Motor neuron (in vitro differentiated cells): ENCODE results near the gene C2. TPM values are rescaled to one million over a fixed set of nuclear protein-coding genes. Genes with fewer than 3 reads are reported as not detected.
"Not testable (repeated sequence)": the region's sequence is repeated elsewhere in the genome, so short reads cannot be mapped to it uniquely, and the experiment has no call there.

Experiments
- ATAC-seq, 8 experiments: fragments of 200-7000 bp; cut with Tn5 transposase; replicated peaks in 6 of 8; 2 replicates each; pipeline ENCODE4 v1.8.0; 2021; ENCODE audit warnings: mild to moderate bottlenecking in 8 of 8, moderate library complexity in 8 of 8
- H3K27ac ChIP-seq, 2 donors: fragments of 250-450 bp; sonication (Bioruptor Pico); 2 replicates each; pipeline ENCODE4 v1.9.0; 2021; ENCODE audit warnings: antibody characterized with exemption in 2 of 2, mild to moderate bottlenecking in 2 of 2, moderate library complexity in 1 of 2
- H3K4me1 ChIP-seq, 2 donors: fragments of 250-450 bp; sonication (Bioruptor Pico); replicated peaks in 1 of 2; 2 replicates each; pipeline ENCODE4 v1.6.1; 2021; ENCODE audit warnings: antibody characterized with exemption in 2 of 2, mild to moderate bottlenecking in 2 of 2, moderate library complexity in 1 of 2
- H3K4me3 ChIP-seq, 5 donors: fragments of 250-450 bp; sonication (Bioruptor Pico); 2 replicates each; pipeline ENCODE4 v1.9.0; 2021; ENCODE audit warnings: antibody characterized with exemption in 5 of 5, mild to moderate bottlenecking in 5 of 5, moderate library complexity in 4 of 5
- WGBS, 10 experiments: fragments of 450-650 bp; shearing (Covaris generic); methylation state at CpG; one replicate each; pipeline ENCODE4 v1.0.0; 2022; 5-methylcytosine and 5-hydroxymethylcytosine counted together
- in situ Hi-C, 9 experiments: fragments of 400-800 bp; cut with MboI; loops; one replicate each; pipeline ENCODE4 v1.15.0; 2021; ENCODE audit warnings: low sequenced_read_pairs in 9 of 9, low pct_unique_long_range_greater_than_20kb in 2 of 9; ENCODE audit not compliant: unreplicated experiment in 9 of 9
- total RNA-seq, 8 experiments: library from RNA; unstranded; fragments of 300-600 nt; gene quantifications; 2 replicates each; pipeline versions ENCODE4 v1.2.3 to v1.2.4, GENCODE V29; 2022

Gene C2
- total RNA-seq, 8 experiments from 2014 or later = 0.67 to 55.1 (median 1.8) TPM

DNA sequence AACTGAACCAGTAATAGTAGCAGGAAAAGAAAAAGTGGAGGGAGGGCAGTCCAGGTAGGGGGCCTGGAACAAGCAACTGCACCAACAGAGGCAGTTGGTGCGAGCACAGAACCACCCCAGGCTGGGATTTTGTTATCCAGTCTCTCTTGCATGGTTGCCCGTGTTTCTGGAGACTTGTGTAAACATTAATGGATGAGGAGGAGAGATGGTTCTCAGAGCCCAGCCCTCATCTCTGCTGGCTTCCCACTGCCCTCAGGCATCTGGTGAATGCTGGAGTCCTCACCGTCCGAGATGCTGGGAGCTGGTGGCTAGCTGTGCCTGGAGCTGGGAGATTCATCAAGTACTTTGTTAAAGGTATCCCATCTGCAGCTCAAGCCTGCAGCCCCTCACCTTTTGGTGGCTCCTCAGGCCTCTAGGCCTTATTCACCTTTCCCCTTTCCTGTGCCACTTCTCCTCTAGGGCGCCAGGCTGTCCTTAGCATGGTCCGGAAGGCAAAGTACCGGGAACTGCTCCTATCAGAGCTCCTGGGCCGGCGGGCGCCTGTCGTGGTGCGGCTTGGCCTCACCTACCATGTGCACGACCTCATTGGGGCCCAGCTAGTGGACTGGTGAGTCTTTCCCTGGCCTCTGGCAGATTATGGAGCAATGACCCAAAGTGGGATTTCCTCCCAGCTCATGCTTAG, 52.8 kb downstream of the C2 start:
- H3K4me3 ChIP-seq, H3K4me1 ChIP-seq, ATAC-seq, H3K27ac ChIP-seq, in situ Hi-C loops: not testable (repeated sequence)
- WGBS, 10 experiments = 60 to 100% (median 82%) methylated on average over 1 to 2 of the region's 13 CpGs; no CpG with 5 or more reads in 5 of the 10 experiments

GRCh38 chr6:31980998-31981397, 53.5 kb downstream of the C2 start:
- H3K4me3 ChIP-seq, H3K4me1 ChIP-seq, ATAC-seq, in situ Hi-C loops, H3K27ac ChIP-seq: not testable (repeated sequence)
- WGBS, 10 experiments = no CpG with 5 or more reads among the region's 5 CpGs

DNA sequence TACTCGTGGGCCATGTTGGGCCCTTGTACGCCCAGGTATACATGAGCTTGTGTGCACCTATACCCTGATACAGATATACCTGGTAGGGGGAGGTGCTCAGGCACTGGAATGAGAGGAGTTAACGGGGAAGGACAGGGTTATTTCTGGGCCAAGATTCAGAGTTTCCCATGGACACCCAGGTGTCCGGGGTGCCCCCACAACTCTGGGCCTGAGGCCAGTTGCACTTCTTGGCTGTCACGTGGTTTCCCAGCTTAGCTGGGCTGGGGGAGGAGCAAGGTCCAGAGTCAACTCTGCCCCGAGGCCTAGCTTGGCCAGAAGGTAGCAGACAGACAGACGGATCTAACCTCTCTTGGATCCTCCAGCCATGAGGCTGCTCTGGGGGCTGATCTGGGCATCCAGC, 54.2 kb downstream of the C2 start, which contains the start of gene C4A:
Gene C4A, plus strand, starts transcription at position 314 of the 400 bp plus-strand sequence. Its CDS starts 51 bp downstream, at position 365.
- no CpG with 5 or more reads among the region's 7 CpGs for WGBS, 10 experiments
- H3K4me1 ChIP-seq, in situ Hi-C loops, H3K4me3 ChIP-seq, H3K27ac ChIP-seq: not testable (repeated sequence)
- ATAC-seq = peak in 5 of 8 experiments; percentile 35 to 81 (median 71)

GRCh38 chr6:31989363-31989762, 61.8 kb downstream of the C2 start:
- peak in 2 of 8 experiments; percentile 33 to 72 for ATAC-seq
- in situ Hi-C loops, H3K27ac ChIP-seq, H3K4me3 ChIP-seq, H3K4me1 ChIP-seq: not testable (repeated sequence)
- WGBS, 10 experiments = no CpG with 5 or more reads among the region's 10 CpGs

DNA sequence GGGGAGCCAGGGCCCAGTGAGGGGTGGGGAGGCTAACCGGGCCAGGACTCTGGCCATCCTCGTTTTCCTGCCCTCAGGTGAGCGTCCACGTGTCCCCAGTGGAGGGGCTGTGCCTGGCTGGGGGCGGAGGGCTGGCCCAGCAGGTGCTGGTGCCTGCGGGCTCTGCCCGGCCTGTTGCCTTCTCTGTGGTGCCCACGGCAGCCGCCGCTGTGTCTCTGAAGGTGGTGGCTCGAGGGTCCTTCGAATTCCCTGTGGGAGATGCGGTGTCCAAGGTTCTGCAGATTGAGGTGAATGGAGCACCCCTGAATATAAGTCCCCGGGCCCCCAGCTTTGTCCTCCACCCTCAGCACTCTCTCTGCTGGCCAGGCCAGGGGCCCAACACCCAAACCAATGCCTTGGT, 66.9 kb downstream of the C2 start:
- ATAC-seq, H3K27ac ChIP-seq, in situ Hi-C loops, H3K4me3 ChIP-seq, H3K4me1 ChIP-seq: not testable (repeated sequence)
- WGBS, 10 experiments = no CpG with 5 or more reads among the region's 14 CpGs

Other genes with a start within 250 kb of the C2 start
- gene LY6G5C, start 246.7 kb upstream of the C2 start, total RNA-seq = 1 to 10 TPM; 1.3 to 7.1 (median 2.8) TPM
- gene ABHD16A, start 224.4 kb upstream of the C2 start, total RNA-seq = 10 to 100 TPM; 43.8 to 69.0 (median 52.5) TPM
- gene LY6G6F, start 220.9 kb upstream of the C2 start, total RNA-seq = not detected
- not detected for gene LY6G6D, start 212.4 kb upstream of the C2 start, total RNA-seq
- 1 to 10 TPM in 1 of 8 experiments, under 1 TPM in 4, not detected in 3; 0.16 to 1.6 (median 0.41) TPM for gene LY6G6C, start 206.0 kb upstream of the C2 start, total RNA-seq
- gene MPIG6B, start 204.3 kb upstream of the C2 start, total RNA-seq = 1 to 10 TPM in 2 of 8 experiments, under 1 TPM in 6; 0.18 to 1.8 (median 0.58) TPM
- gene DDAH2, start 198.4 kb upstream of the C2 start, total RNA-seq = 100 to 1,000 TPM in 5 of 8 experiments, 10 to 100 TPM in 3; 15.5 to 168 (median 120) TPM
- 100 to 1,000 TPM in 5 of 8 experiments, 10 to 100 TPM in 3; 73.5 to 627 (median 176) TPM for gene CLIC1, start 191.2 kb upstream of the C2 start, total RNA-seq
- gene MSH5, start 187.7 kb upstream of the C2 start, total RNA-seq = 10 to 100 TPM in 5 of 8 experiments, 1 to 10 TPM in 3; 3.8 to 65.3 (median 11.3) TPM
- gene SAPCD1, start 165.1 kb upstream of the C2 start, total RNA-seq = 1 to 10 TPM in 7 of 8 experiments, under 1 TPM in 1; 0.87 to 8.0 (median 2.7) TPM
- 1 to 10 TPM in 6 of 8 experiments, under 1 TPM in 2; 0.63 to 2.9 (median 1.4) TPM for gene VWA7, start 150.4 kb upstream of the C2 start, total RNA-seq
- gene VARS1, start 132.0 kb upstream of the C2 start, total RNA-seq = 100 to 1,000 TPM in 2 of 8 experiments, 10 to 100 TPM in 6; 26.4 to 135 (median 52.7) TPM
- gene LSM2, start 120.8 kb upstream of the C2 start, total RNA-seq = 10 to 100 TPM; 34.8 to 79.8 (median 47.1) TPM
- 1 to 10 TPM; 1.0 to 4.3 (median 3.1) TPM for gene HSPA1L, start 112.4 kb upstream of the C2 start, total RNA-seq
- 100 to 1,000 TPM in 2 of 8 experiments, 10 to 100 TPM in 6; 29.3 to 514 (median 92.4) TPM for gene HSPA1A, start 112.2 kb upstream of the C2 start, total RNA-seq
- 100 to 1,000 TPM in 6 of 8 experiments, 10 to 100 TPM in 2; 68.6 to 489 (median 130) TPM for gene HSPA1B, start 100.0 kb upstream of the C2 start, total RNA-seq
- 100 to 1,000 TPM in 1 of 8 experiments, 10 to 100 TPM in 7; 22.8 to 106 (median 36.2) TPM for gene NEU1, start 64.9 kb upstream of the C2 start, total RNA-seq
- gene SLC44A4, start 48.7 kb upstream of the C2 start, total RNA-seq = 1 to 10 TPM in 2 of 8 experiments, under 1 TPM in 5, not detected in 1; 0.07 to 1.0 (median 0.41) TPM
- gene EHMT2, start 30.0 kb upstream of the C2 start, total RNA-seq = 100 to 1,000 TPM in 1 of 8 experiments, 10 to 100 TPM in 7; 19.9 to 112 (median 60.3) TPM
- 10 to 100 TPM in 6 of 8 experiments, 1 to 10 TPM in 2; 1.9 to 34.9 (median 15.9) TPM for gene ZBTB12, start 25.6 kb upstream of the C2 start, total RNA-seq
- 100 to 1,000 TPM in 1 of 8 experiments, 10 to 100 TPM in 3, 1 to 10 TPM in 4; 2.3 to 300 (median 12.7) TPM for gene CFB, start 18.4 kb downstream of the C2 start, total RNA-seq
- 10 to 100 TPM; 50.3 to 91.1 (median 72.3) TPM for gene NELFE, start 31.3 kb downstream of the C2 start, total RNA-seq
- 10 to 100 TPM; 30.6 to 68.4 (median 52.9) TPM for gene SKIC2, start 31.5 kb downstream of the C2 start, total RNA-seq
- gene DXO, start 44.4 kb downstream of the C2 start, total RNA-seq = 10 to 100 TPM; 15.3 to 26.9 (median 22.9) TPM
- gene C4A, start 54.3 kb downstream of the C2 start, total RNA-seq = 100 to 1,000 TPM in 1 of 8 experiments, 10 to 100 TPM in 4, 1 to 10 TPM in 3; 3.1 to 631 (median 17.1) TPM
- gene C4B, start 87.1 kb downstream of the C2 start, total RNA-seq = 100 to 1,000 TPM in 1 of 8 experiments, 10 to 100 TPM in 4, 1 to 10 TPM in 3; 2.5 to 575 (median 14.2) TPM
- 1 to 10 TPM in 2 of 8 experiments, under 1 TPM in 6; 0.16 to 8.7 (median 0.77) TPM for gene CYP21A2, start 110.7 kb downstream of the C2 start, total RNA-seq
- gene TNXB, start 181.6 kb downstream of the C2 start, total RNA-seq = 10 to 100 TPM in 2 of 8 experiments, 1 to 10 TPM in 5, under 1 TPM in 1; 0.81 to 84.8 (median 3.1) TPM
- gene ATF6B, start 200.5 kb downstream of the C2 start, total RNA-seq = 10 to 100 TPM; 25.6 to 59.0 (median 45.1) TPM
- gene FKBPL, start 202.6 kb downstream of the C2 start, total RNA-seq = 10 to 100 TPM in 1 of 8 experiments, 1 to 10 TPM in 7; 4.4 to 11.9 (median 6.4) TPM
- gene PRRT1, start 224.2 kb downstream of the C2 start, total RNA-seq = 1 to 10 TPM in 4 of 8 experiments, under 1 TPM in 4; 0.50 to 2.9 (median 1.1) TPM
- 10 to 100 TPM; 18.9 to 41.5 (median 30.9) TPM for gene PPT2, start 226.4 kb downstream of the C2 start, total RNA-seq
- 10 to 100 TPM in 4 of 8 experiments, 1 to 10 TPM in 4; 5.6 to 23.9 (median 9.9) TPM for gene EGFL8, start 236.9 kb downstream of the C2 start, total RNA-seq
- gene AGPAT1, start 248.4 kb downstream of the C2 start, total RNA-seq = 10 to 100 TPM; 44.5 to 84.4 (median 67.4) TPM